T1000 (cell line): ENCODE measurements around the gene GEMIN4.
"Not testable (repeated sequence)": the region's sequence is repeated elsewhere in the genome, so short reads cannot be mapped to it uniquely, and the experiment has no call there.

ENCODE experiments used
- DNase-seq: peaks from one replicate; lab custom pipeline; 2025; ENCODE audit warnings: mixed read lengths; lab: John Stamatoyannopoulos, UW

Gene GEMIN4

DNA sequence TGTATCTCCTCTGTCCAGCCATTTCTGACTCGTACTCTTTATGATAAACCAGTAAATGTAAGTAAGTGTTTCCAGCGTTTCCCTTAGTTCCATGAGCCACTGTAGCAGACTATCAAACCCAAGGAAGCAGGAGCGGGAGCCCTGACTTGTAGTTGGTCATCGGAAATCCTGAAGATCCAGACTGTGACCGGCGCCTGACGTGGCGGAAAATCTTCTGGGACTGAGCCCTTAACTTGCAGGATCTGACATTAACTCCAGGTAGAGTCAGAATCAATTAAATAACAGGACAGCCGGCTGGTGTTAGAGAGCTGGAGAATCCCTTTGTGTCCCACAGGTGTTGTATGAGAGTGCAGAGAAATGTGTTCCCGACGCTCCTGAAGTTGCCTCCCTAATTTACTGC lies 26.0 kb upstream of the GEMIN4 start:
- DNase-seq, result no peak

GRCh38 chr17:774313-774584 lies 22.2 kb upstream of the GEMIN4 start:
- no peak for DNase-seq

GRCh38 chr17:773467-774312 lies 21.6 kb upstream of the GEMIN4 start:
- no peak for DNase-seq

GRCh38 chr17:773016-773415 lies 21.0 kb upstream of the GEMIN4 start:
- DNase-seq, result no peak

GRCh38 chr17:767076-767475 lies 15.0 kb upstream of the GEMIN4 start:
- no peak for DNase-seq

GRCh38 chr17:760371-760770 lies 8.3 kb upstream of the GEMIN4 start:
- DNase-seq, result no peak

GRCh38 chr17:759964-760363 lies 7.9 kb upstream of the GEMIN4 start:
- no peak for DNase-seq

GRCh38 chr17:756010-756567 lies 4.0 kb upstream of the GEMIN4 start:
- DNase-seq, result not testable (repeated sequence)

- not testable (repeated sequence) for DNase-seq
Measured at GRCh38 chr17:755319-755961, 3.4 kb upstream of the GEMIN4 start.

- DNase-seq, result no peak
Measured at GRCh38 chr17:753418-753817, 1.4 kb upstream of the GEMIN4 start.

- no peak for DNase-seq
Measured at GRCh38 chr17:752620-753219, 656 bp upstream of the GEMIN4 start.

DNA sequence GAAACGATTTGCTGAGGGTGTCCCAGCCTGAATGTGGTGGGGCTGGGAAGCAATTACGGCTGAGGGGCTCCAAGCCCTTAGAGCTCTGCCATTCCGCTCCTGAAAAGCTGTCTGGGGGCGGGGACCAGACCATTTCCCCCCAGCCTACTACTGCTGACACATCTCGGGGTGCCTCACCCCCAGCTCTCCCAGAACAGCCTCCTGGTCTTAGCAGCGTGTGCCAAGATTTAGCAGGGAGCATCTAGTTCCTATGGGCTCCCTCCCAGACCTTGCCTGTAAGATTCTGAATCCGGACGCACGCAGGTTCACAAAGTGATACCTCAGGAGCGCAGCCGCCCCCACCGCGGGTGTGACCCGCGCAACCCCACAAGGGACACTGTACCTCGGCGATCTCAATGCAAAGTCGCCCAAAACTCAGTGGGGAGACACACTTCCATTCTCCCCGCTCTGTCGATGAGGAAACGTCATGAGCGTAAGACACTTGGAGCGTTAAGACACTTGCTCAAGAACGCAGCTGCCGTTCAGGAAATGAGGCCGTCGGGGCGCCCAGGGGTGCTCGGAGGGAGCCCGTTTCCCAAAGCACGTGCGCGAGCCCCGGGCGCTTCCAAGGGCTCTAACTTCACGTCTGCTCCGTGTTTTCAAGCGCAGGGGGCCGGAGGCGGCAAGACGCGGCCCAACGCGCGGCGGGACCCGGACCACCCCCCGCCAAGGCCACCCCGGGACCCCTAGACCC lies 629 bp downstream of the GEMIN4 start:
- no peak for DNase-seq

DNA sequence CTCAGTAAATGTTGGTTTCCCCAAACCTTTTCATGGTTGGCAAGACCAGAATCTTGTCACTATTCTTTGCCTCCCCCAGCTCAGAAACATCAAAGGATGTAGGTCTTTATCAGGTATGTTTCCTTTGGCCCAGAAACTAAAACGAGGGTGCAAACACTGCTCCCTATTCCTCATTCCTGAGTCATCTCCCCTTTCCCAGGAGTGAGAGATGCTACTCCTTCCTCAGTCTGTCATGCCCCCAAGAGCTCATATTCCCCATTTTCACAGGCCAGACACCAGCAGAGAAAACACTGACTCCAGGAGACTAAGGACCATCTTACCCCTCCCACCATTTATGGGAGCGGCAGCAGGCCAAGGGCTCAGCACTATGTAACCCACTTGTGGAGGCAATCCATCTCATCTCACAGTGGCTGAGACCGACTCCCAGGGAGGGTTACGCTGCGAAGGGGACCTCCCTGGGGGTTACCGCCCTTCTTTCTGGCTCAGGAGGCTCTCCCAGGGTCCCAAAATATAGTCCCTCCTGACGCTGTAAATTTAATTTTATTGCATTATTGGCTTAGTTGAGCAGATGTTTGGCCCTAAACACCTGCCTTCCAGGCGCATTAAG lies 1.5 kb downstream of the GEMIN4 start:
- no peak for DNase-seq

DNA sequence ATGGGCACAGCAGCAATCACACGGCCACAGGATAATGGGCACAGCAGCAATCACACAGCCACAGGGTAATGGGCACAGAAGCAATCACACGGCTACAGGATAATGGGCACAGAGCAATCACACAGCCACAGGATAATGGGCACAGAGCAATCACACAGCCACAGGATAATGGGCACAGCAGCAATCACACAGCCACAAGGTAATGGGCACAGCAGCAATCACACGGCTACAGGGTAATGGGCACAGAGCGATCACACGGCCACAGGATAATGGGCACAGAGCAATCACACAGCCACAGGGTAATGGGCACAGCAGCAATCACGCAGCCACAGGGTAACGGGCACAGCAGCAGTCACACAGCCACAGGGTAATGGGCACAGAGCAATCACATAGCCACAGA lies 2.7 kb downstream of the GEMIN4 start:
- not testable (repeated sequence) for DNase-seq

DNA sequence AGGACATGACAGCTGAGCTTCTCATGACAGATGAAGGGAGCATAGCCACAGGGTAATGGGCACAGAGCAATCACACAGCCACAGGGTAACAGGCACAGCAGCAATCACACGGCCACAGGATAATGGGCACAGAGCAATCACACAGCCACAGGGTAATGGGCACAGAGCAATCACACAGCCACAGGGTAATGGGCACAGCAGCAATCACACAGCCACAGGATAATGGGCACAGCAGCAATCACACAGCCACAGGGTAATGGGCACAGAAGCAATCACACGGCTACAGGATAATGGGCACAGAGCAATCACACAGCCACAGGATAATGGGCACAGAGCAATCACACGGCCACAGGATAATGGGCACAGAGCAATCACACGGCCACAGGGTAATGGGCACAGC lies 3.5 kb downstream of the GEMIN4 start:
- DNase-seq, result not testable (repeated sequence)

DNA sequence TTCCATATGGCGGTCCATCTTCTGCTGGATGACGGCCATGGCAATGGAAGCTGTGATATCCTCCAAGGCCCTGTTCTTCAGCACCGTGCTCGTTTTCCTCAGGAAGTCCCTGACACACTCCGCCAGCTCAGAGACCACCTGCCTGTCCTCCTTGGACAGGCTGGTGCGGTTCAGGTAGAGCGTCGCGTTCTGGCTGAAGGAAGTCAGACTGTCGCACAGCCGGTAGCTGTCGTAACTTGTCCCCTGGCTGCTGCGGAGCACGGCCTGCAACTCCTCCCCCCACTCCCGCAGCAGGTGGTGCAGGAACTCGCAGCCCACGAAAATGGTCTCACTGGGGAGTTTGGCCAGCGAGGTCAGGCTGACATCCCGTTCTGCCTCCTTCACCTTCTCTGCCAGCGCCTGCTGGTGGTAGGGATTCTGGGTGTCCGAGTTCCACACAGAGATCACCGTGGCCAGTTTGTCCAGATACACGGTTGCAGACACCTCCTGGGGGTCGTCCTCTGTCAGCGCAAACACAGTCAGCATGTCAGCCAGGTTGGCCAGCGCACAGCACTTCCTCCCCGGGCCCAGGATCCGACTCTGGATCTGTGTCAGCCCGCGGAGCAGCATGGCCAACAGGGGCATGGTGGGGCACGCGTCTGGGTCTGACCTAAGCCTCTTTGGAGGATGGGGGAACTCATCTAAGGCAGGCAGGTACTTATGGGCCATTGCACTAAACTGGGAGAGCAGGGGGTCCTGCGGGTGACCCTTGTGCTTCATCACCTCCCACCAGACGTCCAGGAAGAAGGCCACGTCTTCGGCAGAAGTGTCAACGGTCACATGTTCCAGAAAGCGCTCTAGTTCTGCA lies 5.1 kb downstream of the GEMIN4 start:
- no peak for DNase-seq

DNA sequence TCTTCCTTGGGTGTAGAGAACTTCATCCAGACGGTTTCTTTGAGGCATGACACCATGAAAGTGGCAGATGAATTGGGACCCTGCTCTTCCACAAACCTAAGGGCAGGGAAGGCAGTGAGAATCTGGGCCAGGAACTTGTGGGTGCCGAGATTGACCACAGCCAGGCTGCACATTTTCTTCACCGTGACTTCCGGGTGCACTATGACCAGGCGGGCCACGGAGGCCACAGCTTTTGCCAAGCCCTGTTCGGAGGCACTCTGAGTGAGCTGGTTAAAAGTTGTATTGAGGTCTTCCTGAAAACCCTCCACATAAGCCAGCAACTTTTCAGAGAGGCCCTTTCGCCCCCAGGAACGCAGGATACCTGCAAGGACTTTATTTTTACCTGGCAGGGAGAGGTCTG lies 5.9 kb downstream of the GEMIN4 start:
- no peak for DNase-seq

- DNase-seq, result no peak
Measured at GRCh38 chr17:745406-745805, 6.7 kb downstream of the GEMIN4 start.

DNA sequence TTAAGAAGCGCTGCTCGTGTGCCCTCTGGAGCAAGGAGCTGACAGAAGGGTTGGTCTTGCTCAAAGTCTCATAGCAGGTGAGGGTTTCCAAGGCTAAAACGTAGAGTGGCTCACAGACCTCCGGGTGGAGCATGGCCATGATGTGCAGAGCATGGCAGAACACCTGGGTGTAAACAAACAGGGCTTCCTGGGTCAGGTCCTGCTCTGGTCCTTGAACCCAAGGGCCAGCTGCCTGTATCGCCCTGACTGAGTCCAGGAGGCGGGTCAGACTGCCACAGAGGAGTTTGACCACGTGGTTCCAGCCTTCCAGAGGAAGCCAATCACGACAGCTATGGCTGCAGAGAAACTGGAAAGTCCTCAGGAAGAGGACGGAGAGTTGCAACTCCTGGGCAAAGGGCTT lies 7.1 kb downstream of the GEMIN4 start:
- no peak for DNase-seq

GRCh38 chr17:743139-743538 lies 8.9 kb downstream of the GEMIN4 start:
- DNase-seq, result no peak
